Neural cell (in vitro differentiated cells): ENCODE measurements around the gene TRABD2B.

Experiments
- CTCF ChIP-seq: fragments of 450-650 bp; IDR thresholded peaks from 2 replicates; pipeline ENCODE4 v1.5.1; 2014; ENCODE audit warnings: antibody characterized with exemption, mild to moderate bottlenecking, moderate library complexity; ENCODE audit not compliant: poor library complexity, severe bottlenecking
- POLR2AphosphoS5 ChIP-seq: IDR thresholded peaks from 2 replicates; pipeline ENCODE4 v1.6.1; 2012
- REST ChIP-seq: IDR thresholded peaks from 2 replicates; pipeline ENCODE4 v1.6.1; 2012; ENCODE audit warnings: borderline replicate concordance
- SMC3 ChIP-seq: fragments of 450-650 bp; conservative IDR thresholded peaks from 2 replicates; pipeline ENCODE4 v1.6.1; 2014; ENCODE audit warnings: antibody characterized with exemption, mild to moderate bottlenecking, moderate library complexity; ENCODE audit not compliant: poor library complexity

- no peak for TF ChIP-seq CTCF
- no peak for TF ChIP-seq SMC3
- no peak for TF ChIP-seq POLR2AphosphoS5
- TF ChIP-seq REST = no peak
These were observed 25.6 kb downstream of the TRABD2B start for GRCh38 chr1:47971385-47972160.
